Aorta (tissue), 5 donors: ENCODE results near the gene FRMD4A. TPM values are rescaled to one million over a fixed set of nuclear protein-coding genes. Genes with fewer than 3 reads are reported as not detected.

Source experiments
- ATAC-seq: fragments of 200-7000 bp; cut with Tn5 transposase; one replicate; pipeline ENCODE4 v1.9.1; 2022; ENCODE audit warnings: moderate library complexity; ENCODE audit not compliant: low FRiP score
- DNase-seq, 2 donors: peaks; one replicate each; pipeline ENCODE4 v3.0.0-alpha.2; 2020
- H3K27ac ChIP-seq, 2 donors: one replicate each; pipeline ENCODE4 v1.5.1; 2013; ENCODE audit warnings: low read length in 2 of 2, mild to moderate bottlenecking in 2 of 2, moderate library complexity in 2 of 2, control low read depth in 1 of 2, inconsistent platforms in 1 of 2, low read depth in 1 of 2
- H3K27me3 ChIP-seq, 2 donors: one replicate each; pipeline ENCODE4 v1.6.1; 2013; ENCODE audit warnings: control low read depth in 1 of 2, low read length in 1 of 2, mild to moderate bottlenecking in 1 of 2, moderate library complexity in 1 of 2; ENCODE audit not compliant: insufficient read depth in 2 of 2, control insufficient read depth in 1 of 2
- H3K36me3 ChIP-seq, 2 donors: one replicate each; pipeline ENCODE4 v1.6.1; 2013; ENCODE audit warnings: control low read depth in 1 of 2, low read length in 1 of 2, mild to moderate bottlenecking in 1 of 2; ENCODE audit not compliant: insufficient read depth in 2 of 2, control insufficient read depth in 1 of 2
- H3K4me1 ChIP-seq, 2 donors: one replicate each; pipeline ENCODE4 v1.6.1; 2013; ENCODE audit warnings: low read length in 2 of 2, control low read depth in 1 of 2, mild to moderate bottlenecking in 1 of 2, moderate library complexity in 1 of 2; ENCODE audit not compliant: insufficient read depth in 2 of 2, control insufficient read depth in 1 of 2
- H3K4me3 ChIP-seq, 2 donors: one replicate each; pipeline ENCODE4 v1.5.1; 2013; ENCODE audit warnings: low read length in 2 of 2, control low read depth in 1 of 2, mild to moderate bottlenecking in 1 of 2
- H3K9me3 ChIP-seq: one replicate; pipeline ENCODE4 v1.6.1; 2013; ENCODE audit warnings: mild to moderate bottlenecking, low read length; ENCODE audit not compliant: control insufficient read depth
- WGBS, 2 donors: extraction: QIAGEN DNeasy Blood & Tissue Kit; methylation state at CpG; one replicate each; pipeline ENCODE4 v1.1.7; 2013; 5-methylcytosine and 5-hydroxymethylcytosine counted together
- intact Hi-C, 2 donors: fragments of 100-400 bp; cut with DNase I; formaldehyde crosslinking; loops; one replicate each; pipeline versions ENCODE4 v1.14.2 to v1.15.0; 2022
- polyA plus RNA-seq, 2 donors: library from polyadenylated mRNA; stranded (reverse); fragments of 200-250 nt; gene quantifications; one replicate each; pipeline ENCODE4 v1.2.3, GENCODE V29; 2013
- total RNA-seq, 2 donors: library from RNA; stranded (reverse); fragmentation: NEBNext Ultra II Directional; extraction: Animal tissue kit (Norgen Biotek cat#: 25700); gene quantifications; one replicate each; pipeline ENCODE4 v1.2.1, GENCODE V29; 2021
- donor health status: healthy with polysubstance abuse.
- donor health status: Bipolar disorder and iron deficiency.
- donor health status: DM: no; HTN: no; CAD: no.
- donor health status: DM: no; HTN: no; CAD: no.
- donor health status: DM: yes; HTN: yes; CAD: no.

FRMD4A gene
- total and polyA plus RNA-seq, 4 donors, result 11.4 to 65.6 (median 39.7) TPM

DNA sequence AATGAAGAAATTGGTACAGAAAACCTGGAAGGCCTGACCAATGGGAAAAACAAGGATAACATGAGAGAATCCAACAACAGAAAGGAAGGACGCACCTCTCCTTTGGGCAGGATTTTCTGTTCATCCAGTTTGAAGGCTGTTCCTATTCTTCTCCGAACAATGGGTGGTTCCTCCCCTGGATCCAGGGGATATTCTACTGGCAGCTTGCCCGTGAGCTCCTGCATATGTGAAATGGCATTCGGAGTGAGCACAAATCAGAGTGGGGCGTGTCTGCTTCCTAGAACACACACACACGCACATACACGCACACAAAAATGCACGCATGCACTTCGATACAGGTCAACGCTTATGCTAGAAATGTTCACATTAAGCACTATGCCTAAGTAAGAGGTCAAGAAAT lies 660.4 kb downstream of the FRMD4A start:
- no peak overlapping the region for H3K27ac ChIP-seq
- H3K4me3 ChIP-seq, result no peak overlapping the region
- H3K4me1 ChIP-seq, result no peaks in the 10 kb centered on the region
- intact Hi-C loops, result no loop called here
- H3K9me3 ChIP-seq, result no peaks in the 10 kb centered on the region
- H3K36me3 ChIP-seq, result peaks cover 0 to 7% of the 10 kb centered on the region in 2 donors
- no peaks in the 10 kb centered on the region for H3K27me3 ChIP-seq
- DNase-seq, result no peak
- 89 to 91% methylated on average over 10 of the region's 10 CpGs for WGBS, 2 donors
- no peak for ATAC-seq

DNA sequence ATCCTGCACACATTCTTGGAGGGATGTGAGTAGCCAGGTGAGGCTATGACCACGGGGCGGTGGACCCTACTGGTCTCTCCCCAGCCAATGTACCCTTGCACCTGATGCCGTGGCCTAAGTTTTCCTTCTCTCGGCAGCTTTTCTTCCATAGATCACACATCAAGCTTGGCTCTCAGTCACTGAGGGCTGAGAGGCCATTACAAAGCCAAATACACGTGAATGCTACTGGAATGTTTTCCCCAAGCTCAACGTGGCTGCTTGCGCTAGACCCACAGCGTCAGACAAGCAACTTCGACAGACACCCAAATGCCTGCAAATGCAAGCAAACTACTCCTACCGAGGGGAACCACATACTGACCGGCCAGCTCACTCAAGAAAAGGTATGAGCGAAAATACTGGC lies 660.8 kb downstream of the FRMD4A start:
- H3K36me3 ChIP-seq, result peaks cover 0 to 7% of the 10 kb centered on the region in 2 donors
- 83 to 88% methylated on average over 12 of the region's 12 CpGs for WGBS, 2 donors
- DNase-seq (no peak), ATAC-seq (no peak)
- H3K9me3 ChIP-seq, result no peaks in the 10 kb centered on the region
- intact Hi-C loops, result loop anchor here in 1 of 2 donors (10.0 kb wide), 1 partner anchor 425 kb away; no protein-coding TSS in a partner anchor
- no peak overlapping the region for H3K27ac ChIP-seq
- no peaks in the 10 kb centered on the region for H3K4me1 ChIP-seq
- H3K4me3 ChIP-seq, result no peak overlapping the region
- H3K27me3 ChIP-seq, result no peaks in the 10 kb centered on the region

DNA sequence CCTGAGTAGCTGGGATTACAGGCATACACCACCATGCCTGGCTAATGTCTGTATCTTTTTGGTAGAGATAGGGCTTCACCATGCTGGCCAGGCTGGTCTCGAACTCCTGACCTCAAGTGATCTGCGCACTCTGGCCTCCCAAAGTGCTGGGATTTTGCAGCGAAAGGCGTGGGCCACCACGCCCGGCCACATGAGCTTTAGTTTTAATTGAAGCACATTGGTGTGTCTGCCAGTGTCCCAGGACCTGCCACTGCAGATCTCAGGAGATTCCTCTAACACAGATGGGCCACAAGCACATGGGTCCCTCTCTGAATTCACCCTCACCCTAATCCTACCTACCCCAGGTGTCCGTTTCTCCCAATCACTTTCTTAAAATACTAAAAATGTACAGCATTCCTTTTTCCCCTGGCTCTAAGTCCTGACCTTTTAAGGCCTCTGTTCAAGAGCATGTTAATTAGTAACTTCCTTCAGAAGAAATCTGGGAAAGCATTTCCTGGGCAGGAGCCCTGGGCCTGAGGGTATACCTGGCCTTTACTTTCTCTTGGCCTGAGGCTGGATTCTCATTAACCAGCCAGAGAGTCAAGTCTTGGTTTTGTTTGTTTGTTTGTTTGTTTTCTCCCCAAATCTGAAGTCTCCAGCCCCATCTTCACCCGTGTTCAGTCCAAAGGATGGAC lies 661.4 kb downstream of the FRMD4A start:
- H3K27me3 ChIP-seq, result no peaks in the 10 kb centered on the region
- H3K36me3 ChIP-seq, result peaks cover 0 to 7% of the 10 kb centered on the region in 2 donors
- intact Hi-C loops, result loop anchor here in 1 of 2 donors (10.0 kb wide), 1 partner anchor 425 kb away; no protein-coding TSS in a partner anchor
- H3K27ac ChIP-seq, result no peak overlapping the region
- H3K4me1 ChIP-seq, result no peaks in the 10 kb centered on the region
- 87 to 92% methylated on average over 8 of the region's 8 CpGs for WGBS, 2 donors
- no peaks in the 10 kb centered on the region for H3K9me3 ChIP-seq
- H3K4me3 ChIP-seq, result no peak overlapping the region
- no peak for DNase-seq
- ATAC-seq, result no peak

DNA sequence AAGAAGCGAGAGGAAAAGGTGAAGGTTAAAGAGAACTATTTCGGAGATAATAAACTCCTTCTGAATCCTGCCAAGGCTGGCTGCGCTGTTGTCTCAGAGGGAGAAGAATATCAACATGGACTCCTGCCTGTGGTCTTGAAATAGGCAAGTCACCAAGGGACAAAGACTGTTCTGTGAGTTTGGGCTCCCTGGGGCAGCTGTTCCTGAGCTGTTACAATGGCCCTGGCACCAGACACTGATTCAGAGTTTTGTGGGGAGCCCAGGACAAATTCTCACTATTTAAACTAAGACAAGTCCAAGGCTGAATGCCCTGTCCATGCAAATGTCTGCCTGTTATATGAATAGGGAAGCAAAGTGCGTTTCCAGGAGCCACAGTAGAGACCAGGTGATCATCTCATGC lies 662.6 kb downstream of the FRMD4A start:
- Histone ChIP-seq H3K4me1 (no peaks in the 10 kb centered on the region), H3K4me3 (no peak overlapping the region), H3K9me3 (no peaks in the 10 kb centered on the region), H3K27ac (no peak overlapping the region), H3K27me3 (no peaks in the 10 kb centered on the region), H3K36me3 (peaks cover 0 to 7% of the 10 kb centered on the region in 2 donors)
- no peak for DNase-seq
- ATAC-seq, result no peak
- intact Hi-C loops, result loop anchor here in 1 of 2 donors (10.0 kb wide), 1 partner anchor 427 kb away; no protein-coding TSS in a partner anchor
- 86% methylated on average over 4 of the region's 4 CpGs for WGBS, 2 donors

DNA sequence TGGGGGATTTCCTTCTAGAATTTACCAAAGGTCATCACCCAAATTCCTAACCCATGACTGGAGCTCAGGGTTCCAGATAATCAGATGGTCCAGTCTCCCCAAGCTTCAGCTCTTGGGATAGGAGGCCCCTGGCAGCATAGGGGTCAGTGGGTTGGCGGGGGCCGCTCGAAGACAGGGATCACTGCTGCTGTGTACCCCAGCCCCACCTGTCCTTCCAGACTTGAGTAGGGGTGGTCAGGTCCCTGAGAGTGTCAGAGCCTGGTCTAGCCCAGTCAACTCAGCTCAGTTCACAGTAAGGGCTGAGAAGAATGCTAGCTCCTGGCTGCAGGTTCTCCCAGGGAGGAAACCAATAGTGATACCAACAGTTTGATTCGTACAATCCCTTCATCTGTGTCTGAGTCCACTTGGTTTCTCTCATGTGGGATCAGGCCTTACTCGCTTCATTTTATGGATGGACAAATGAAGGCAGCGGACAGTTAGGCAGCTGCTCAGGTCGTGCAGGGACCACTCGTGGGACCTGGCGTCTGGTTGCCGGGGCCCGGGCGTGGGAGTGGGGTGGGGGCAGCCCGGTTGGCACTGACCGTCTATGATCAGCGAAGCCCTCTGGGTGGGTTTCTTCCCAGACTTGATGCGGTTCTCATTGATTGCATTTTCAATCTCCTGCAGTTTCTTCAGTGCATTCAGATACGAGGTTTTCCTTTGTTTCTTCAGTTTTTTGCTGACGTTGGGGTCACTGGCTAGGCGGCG lies 665.0 kb downstream of the FRMD4A start:
- Histone ChIP-seq H3K36me3 (peaks cover 0 to 7% of the 10 kb centered on the region in 2 donors), H3K4me1 (no peaks in the 10 kb centered on the region), H3K9me3 (no peaks in the 10 kb centered on the region), H3K4me3 (no peak overlapping the region), H3K27ac (no peak overlapping the region), H3K27me3 (no peaks in the 10 kb centered on the region)
- DNase-seq (no peak), ATAC-seq (no peak)
- intact Hi-C loops, result loop anchor here in 1 of 2 donors (10.0 kb wide), 1 partner anchor 429 kb away; no protein-coding TSS in a partner anchor
- 90 to 91% methylated on average over 20 of the region's 20 CpGs for WGBS, 2 donors

DNA sequence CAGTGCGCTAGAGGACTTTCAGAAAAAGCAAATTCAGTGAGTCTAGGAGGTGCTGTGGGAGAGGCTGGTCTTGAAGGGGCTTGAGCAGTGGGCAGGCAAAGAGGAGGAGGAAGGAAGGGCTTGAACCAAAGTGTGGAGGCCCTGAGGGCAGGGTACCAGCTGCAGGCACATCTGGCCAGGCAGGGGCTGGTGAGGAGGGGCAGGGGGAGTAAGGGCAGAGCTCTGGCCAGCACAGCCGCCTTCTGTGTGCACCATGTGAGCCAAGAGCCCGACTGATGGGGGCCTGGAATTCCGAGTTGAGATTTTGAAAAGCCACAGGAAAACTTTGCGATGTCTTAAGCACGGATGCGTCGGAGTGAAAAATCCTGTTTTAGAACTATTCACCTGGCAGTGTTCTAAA lies 669.5 kb downstream of the FRMD4A start:
- ATAC-seq, result no peak
- intact Hi-C loops, result loop anchor here in 1 of 2 donors (2.0 to 10.0 kb wide), 2 partner anchors 116 to 434 kb away; no protein-coding TSS in a partner anchor
- no peaks in the 10 kb centered on the region for H3K4me1 ChIP-seq
- peaks cover 0 to 7% of the 10 kb centered on the region in 2 donors for H3K36me3 ChIP-seq
- no peaks in the 10 kb centered on the region for H3K9me3 ChIP-seq
- WGBS, 2 donors, result 39% methylated on average over 8 of the region's 8 CpGs
- H3K4me3 ChIP-seq, result no peak overlapping the region
- DNase-seq, result no peak
- no peaks in the 10 kb centered on the region for H3K27me3 ChIP-seq
- H3K27ac ChIP-seq, result no peak overlapping the region

DNA sequence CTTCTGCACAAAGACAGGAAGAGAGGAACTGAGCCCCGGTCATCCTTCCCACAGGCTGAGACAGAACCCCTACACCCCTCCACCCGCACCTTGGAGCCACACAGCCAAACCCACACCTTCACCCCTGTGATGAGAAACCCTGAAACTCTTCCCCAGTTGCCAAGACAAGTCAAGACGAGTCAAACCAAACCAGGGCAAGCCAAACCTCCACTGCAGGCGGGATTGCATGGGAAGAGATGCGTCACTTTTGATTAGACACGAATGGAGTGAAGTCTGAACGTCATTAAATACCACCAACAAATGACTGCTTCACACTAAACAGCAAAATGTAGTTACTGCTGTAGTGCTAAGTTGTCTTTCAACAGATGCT lies 670.2 kb downstream of the FRMD4A start:
- peak overlapping the region in 1 of 2 donors; percentile 5 for H3K27ac ChIP-seq

DNA sequence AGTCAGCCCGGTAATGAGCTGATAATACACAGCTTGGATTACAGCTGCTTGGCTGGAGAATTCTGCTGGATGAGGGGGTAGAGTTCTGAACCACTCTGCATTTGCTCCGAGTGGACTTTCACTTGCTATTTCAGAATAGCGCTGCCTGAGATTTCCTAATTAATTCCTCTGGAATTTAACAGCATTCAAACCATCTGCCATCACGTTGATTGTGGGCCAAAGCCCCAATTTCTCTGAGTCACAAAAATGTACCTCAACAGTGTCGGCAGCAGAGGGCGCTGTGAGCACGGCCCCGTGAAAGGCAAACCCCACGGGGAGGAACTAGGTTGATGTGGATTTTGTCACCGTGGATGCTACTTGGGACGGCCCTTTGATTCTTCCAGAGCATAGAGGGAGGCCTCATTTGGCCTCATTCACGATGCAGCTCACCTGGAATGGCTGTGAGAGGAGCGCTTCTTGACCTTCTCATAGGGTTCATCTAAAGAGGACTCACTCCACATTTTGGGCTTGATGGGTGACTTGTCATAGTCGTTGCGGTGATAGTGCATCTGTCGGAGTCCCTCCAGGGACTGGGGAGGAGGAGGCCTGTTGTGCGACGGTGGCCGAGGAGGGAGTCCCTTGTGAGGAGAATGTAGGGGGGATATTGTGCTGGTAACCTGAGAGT lies 670.7 kb downstream of the FRMD4A start:
- peak; percentile 78 to 93 for DNase-seq
- 24 to 25% methylated on average over 19 of the region's 19 CpGs for WGBS, 2 donors
- H3K27me3 ChIP-seq, result no peaks in the 10 kb centered on the region
- H3K36me3 ChIP-seq, result peaks cover 0 to 5% of the 10 kb centered on the region in 2 donors
- H3K9me3 ChIP-seq, result no peaks in the 10 kb centered on the region
- intact Hi-C loops, result loop anchor here (1.0 to 10.0 kb wide), 3 partner anchors 117 to 435 kb away; no protein-coding TSS in a partner anchor
- ATAC-seq, result peak; percentile 82
- H3K4me1 ChIP-seq, result no peaks in the 10 kb centered on the region
- H3K4me3 ChIP-seq, result no peak overlapping the region
- H3K27ac ChIP-seq, result no peak overlapping the region

More for the DNA sequence above, 670.2 kb downstream of the FRMD4A start:
- Histone ChIP-seq H3K36me3 (peaks cover 0 to 6% of the 10 kb centered on the region in 2 donors), H3K4me3 (no peak overlapping the region), H3K27me3 (no peaks in the 10 kb centered on the region), H3K4me1 (no peaks in the 10 kb centered on the region), H3K9me3 (no peaks in the 10 kb centered on the region)
- WGBS, 2 donors, result 55 to 61% methylated on average over 7 of the region's 7 CpGs
- ATAC-seq, result no peak
- intact Hi-C loops, result loop anchor here (1.0 to 10.0 kb wide), 3 partner anchors 116 to 434 kb away; no protein-coding TSS in a partner anchor
- no peak for DNase-seq
